Measurements from ENCODE around the gene SNX9.

DNA sequence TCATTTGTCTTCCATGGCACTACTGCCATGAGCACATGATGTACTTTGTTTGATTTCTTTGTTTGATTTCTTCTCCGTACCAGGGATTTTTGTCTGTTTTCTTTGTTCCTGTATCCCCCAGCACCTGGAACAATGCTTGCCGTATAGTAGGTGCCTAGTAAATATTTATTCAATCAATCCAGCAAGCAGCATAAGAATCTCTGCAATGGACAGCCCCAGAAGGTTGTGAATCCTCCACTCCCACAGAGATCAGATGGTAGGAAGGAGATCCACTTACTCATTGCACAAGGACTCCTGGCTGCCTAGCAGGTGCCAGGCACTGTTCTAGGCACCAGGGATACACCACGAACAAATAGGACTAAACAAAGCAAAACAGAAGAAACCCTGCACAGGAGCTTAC lies 151.9 kb downstream of the SNX9 start:
- TF ChIP-seq, protein P1, sequence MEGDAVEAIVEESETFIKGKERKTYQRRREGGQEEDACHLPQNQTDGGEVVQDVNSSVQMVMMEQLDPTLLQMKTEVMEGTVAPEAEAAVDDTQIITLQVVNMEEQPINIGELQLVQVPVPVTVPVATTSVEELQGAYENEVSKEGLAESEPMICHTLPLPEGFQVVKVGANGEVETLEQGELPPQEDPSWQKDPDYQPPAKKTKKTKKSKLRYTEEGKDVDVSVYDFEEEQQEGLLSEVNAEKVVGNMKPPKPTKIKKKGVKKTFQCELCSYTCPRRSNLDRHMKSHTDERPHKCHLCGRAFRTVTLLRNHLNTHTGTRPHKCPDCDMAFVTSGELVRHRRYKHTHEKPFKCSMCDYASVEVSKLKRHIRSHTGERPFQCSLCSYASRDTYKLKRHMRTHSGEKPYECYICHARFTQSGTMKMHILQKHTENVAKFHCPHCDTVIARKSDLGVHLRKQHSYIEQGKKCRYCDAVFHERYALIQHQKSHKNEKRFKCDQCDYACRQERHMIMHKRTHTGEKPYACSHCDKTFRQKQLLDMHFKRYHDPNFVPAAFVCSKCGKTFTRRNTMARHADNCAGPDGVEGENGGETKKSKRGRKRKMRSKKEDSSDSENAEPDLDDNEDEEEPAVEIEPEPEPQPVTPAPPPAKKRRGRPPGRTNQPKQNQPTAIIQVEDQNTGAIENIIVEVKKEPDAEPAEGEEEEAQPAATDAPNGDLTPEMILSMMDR (conservative IDR thresholded peaks at IDR 0.05 in 1 of 2, IDR thresholded peaks at IDR 0.05 in 1 of 2; ENCODE audit: low read depth in 1 of 2, low read length in 2 of 2), result no peak
- TF ChIP-seq EZH2 (IDR thresholded peaks at IDR 0.05; ENCODE audit: low read length, missing control alignments), result no peak

All from fibroblast of lung (primary cell).